GM12892 (cell line): ENCODE measurements around the gene ZNF729. TPM values are rescaled to one million over a fixed set of nuclear protein-coding genes. Genes with fewer than 3 reads are reported as not detected.
"Not testable (repeated sequence)": the region's sequence is repeated elsewhere in the genome, so short reads cannot be mapped to it uniquely, and the experiment has no call there.

Experiments used
- DNase-seq: peaks from one replicate; pipeline ENCODE4 v3.0.0; 2011; ENCODE audit not compliant: insufficient read length
- FAIRE-seq: peaks from 2 replicates; lab custom pipeline; 2011; peaks lifted over from hg19 to GRCh38; lab: Jason Lieb, UNC
- POLR2A ChIP-seq: IDR thresholded peaks from 2 replicates; pipeline ENCODE4 v1.6.1; 2011; ENCODE audit warnings: low read depth, low read length, control low read depth
- POLR2AphosphoS5 ChIP-seq: IDR thresholded peaks from 2 replicates; pipeline ENCODE4 v1.6.1; 2011; ENCODE audit warnings: low read depth, low read length, control low read depth
- TAF1 ChIP-seq: IDR thresholded peaks from 2 replicates; pipeline ENCODE4 v1.6.1; 2011; ENCODE audit warnings: low read depth, mild to moderate bottlenecking, control low read depth, low read length, borderline replicate concordance
- polyA plus RNA-seq: library from polyadenylated mRNA; unstranded; fragments of >200 nt; gene quantifications from one replicate; pipeline ENCODE4 v1.2.1, GENCODE V29; 2012; ENCODE audit warnings: missing spikeins, inconsistent platforms; ENCODE audit not compliant: missing spikeins

The ZNF729 gene
- polyA plus RNA-seq = not detected

DNA sequence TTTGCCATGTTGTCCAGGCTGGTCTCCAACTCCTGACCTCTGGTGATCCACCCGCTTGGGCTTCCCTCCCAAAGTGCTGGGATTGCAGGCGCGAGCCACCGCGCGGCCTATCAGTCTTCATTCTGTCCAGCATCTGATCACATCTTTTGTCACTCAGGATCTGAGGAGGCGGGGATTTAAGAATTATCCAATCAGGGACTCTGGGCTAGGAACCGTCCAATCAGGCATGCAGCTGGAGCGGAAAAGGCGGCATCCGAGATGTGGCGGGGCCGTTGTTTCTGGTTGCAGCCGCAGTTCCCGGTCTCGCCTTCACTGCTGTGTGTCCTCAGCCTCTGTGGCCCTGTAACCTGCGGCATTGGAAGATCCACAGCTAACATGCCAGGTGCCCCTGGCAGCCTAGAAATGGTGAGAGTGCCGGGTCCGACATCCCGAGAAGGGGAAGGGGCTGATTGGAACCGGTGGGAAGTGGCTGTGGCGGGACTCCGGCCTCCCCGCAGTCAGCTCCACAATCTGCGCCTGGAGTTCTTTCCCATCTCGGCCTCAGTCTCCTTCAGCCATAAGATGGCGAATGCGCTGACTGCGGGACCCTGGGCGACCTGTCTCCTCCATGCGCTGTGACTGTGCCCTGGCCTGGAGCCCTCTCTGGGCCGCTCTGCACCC is at the start of gene ZNF729:
TSS of gene ZNF729 (plus strand) at position 291 of the 660 bp plus-strand sequence. CDS start at position 376, 85 bp downstream.
- DNase-seq = no peak
- no peak for TF ChIP-seq TAF1
- FAIRE-seq = no peak

DNA sequence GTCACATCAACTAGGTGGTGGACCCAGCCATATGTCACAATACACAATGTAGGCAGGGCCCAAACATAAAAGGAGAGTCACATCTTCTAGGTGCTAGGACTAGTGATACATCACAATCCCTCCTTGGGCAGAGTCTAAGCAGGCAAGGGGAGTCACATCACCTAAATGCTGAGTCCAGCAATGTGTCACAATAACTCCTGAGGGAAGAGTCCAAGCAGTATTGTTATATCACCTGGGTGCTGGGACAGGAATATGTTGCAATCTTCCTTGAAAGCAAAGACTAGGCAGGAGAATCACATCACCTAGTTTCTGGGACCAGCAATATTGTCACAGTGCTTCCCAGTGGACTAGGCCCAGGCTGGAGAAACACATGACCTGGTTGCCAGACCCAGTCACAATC is 29.4 kb upstream of the ZNF729 start:
- DNase-seq (no peak), FAIRE-seq (no peak)
- no peak for TF ChIP-seq POLR2A
- no peak for TF ChIP-seq TAF1
- TF ChIP-seq POLR2AphosphoS5 = no peak

DNA sequence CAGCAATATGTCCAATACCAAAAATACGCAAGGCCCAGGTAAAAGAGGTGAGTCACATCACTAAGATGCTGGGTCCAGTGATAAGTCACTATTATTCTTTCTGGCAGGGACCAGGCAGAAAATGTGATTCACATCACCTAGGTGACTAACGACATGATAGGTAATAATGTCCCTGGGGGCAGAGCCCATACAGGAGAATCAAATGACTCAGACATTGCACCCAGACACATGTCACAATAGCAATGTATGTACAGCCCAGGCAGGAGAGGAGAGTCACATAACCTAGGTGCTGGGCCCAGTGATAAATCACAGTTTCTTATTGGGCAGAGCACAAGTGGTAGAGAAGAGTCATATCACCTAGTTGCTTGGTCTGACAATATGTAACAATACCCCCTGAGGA is 28.9 kb upstream of the ZNF729 start:
- FAIRE-seq (no peak), DNase-seq (no peak)
- TF ChIP-seq TAF1 = no peak
- no peak for TF ChIP-seq POLR2AphosphoS5
- TF ChIP-seq POLR2A = no peak

DNA sequence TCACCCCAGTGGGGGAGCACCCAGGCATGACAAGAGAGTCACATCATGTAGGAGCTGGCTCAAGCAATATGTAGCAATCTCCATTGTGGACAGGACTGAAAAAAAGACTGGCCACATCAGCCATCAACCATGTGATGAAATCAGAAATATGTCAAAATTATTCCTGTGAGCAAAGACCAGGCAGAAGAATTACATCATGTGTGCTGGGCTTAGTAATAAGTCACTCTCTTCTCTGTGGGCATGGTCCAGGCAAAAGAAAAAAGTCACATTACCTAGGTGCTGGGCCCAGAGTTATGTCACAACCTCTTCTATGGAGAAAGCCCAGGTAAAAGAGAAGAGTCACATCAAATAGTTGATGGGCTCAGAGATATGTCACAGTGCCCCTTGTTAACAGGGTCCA is 28.3 kb upstream of the ZNF729 start:
- FAIRE-seq (no peak), DNase-seq (no peak)
- TF ChIP-seq TAF1 = no peak
- TF ChIP-seq POLR2AphosphoS5 = no peak
- no peak for TF ChIP-seq POLR2A

DNA sequence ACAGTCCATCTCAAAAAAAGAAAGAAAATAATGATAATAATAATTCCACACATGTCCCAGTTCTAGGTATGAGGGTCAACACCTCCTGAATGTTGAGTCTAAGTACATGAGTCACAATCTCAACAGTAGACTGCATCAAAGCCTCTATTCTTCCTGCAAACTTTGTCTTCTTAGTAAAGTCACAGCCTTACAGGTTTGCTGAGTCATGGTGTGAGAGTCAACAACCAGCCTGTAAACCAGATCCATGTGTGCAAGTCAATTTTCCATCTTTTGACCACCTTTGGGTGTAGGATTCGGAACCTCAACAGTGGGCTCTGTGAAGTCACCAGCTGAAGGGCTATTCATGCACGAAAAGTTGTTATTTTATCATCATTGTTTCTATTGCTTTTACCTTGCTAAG is 25.7 kb upstream of the ZNF729 start:
- FAIRE-seq = no peak
- TF ChIP-seq POLR2AphosphoS5 = no peak
- DNase-seq = no peak

DNA sequence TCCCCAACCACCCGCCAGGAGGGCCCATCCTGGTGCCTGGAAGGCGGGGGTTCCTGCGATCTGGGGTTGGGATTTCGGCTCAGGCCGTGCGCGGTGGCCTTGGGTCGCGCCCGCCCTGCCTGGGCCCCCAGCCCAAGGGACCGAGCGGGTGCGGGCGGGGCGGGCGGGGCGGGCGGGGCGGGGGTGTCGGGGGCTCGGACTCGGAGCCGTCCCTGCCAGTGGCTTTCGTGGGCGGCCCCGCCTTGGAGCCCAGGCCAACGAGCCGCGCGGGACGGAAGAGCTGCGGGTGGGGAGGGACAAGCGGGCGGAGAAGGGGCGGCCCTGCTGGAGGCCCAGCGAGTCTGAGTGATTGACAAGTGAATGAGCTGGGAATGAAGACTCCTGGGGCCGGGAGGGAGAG is 24.6 kb upstream of the ZNF729 start:
- DNase-seq (no peak), FAIRE-seq (no peak)
- TF ChIP-seq TAF1 (no peak), POLR2A (no peak), POLR2AphosphoS5 (no peak)

DNA sequence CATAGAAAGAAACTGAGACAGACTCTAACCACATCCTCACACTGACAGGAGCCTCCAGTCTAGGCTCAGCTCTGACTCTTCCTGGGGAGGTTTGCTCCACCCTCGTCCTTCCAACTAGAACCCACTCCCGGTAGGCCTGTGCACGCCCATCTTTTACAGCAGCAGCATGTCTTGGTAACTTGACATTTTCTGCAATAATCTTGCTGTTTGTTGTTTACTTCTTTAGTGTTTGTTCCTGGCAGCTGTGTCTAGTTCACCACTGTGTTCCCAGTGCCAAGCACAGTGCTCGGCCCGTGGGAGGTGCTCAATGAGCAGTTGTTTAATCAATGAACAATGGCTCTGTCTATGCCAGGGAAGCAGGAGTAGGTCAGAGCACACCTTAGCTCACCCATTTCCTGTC is 23.1 kb upstream of the ZNF729 start:
- no peak for FAIRE-seq
- no peak for DNase-seq
- TF ChIP-seq POLR2AphosphoS5 = no peak
- TF ChIP-seq TAF1 = no peak
- TF ChIP-seq POLR2A = no peak

DNA sequence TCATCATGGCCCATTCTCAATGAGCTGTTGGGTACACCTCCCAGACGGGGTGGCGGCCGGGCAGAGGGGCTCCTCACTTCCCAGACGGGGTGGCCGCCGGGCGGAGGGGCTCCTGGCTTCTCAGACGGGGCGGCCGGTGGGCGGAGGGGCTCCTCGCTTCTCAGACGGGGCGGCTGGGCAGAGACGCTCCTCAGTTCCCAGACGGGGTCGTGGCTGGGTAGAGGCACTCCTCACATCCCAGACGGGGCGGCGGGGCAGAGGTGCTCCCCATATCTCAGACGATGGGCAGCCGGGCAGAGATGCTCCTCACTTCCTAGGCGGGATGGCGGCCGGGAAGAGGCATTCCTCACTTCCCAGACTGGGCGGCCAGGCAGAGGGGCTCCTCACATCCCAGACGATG is 35.3 kb downstream of the ZNF729 start:
- not testable (repeated sequence) for FAIRE-seq, DNase-seq

DNA sequence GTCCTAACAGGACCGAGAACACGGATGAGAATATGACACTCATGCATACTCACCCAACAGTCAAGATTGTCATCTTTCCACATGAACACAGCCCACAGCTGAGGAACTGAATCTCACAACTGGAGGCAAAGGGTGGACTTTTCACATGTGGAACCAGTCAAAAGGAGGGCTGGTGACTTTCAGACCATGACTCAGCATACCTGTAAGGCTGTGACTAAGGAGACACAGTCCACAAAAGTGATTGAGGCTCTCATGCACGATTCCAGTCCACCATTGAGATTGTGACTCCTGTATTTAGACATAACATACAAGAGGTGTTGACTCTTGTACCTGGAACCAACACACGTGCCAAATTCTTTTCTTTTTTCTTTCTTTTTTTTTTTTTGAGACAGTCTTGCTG is 40.0 kb downstream of the ZNF729 start:
- no peak for FAIRE-seq

DNA sequence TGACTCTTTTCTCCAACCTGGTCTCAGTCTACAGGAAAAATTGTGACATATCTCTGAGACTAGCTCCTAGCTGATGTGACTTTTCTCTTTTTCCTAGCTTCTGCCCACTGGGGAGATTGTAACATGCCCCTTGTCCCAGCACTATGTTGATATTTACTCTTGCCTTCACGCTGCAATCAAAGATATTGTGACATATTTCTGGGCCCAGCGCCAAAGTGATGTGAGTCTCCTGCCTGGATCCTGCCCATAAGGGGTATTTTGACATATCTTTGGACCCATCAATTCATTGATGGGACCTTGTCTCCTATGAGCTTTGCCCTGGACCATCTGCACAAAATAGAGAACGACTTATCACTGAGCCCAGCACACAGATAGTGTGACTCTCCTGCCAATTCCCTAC is 41.1 kb downstream of the ZNF729 start:
- TF ChIP-seq POLR2AphosphoS5 = no peak
- TF ChIP-seq TAF1 = no peak
- no peak for TF ChIP-seq POLR2A
- no peak for FAIRE-seq
- DNase-seq = no peak

More for the DNA sequence above, 40.0 kb downstream of the ZNF729 start:
- TF ChIP-seq POLR2AphosphoS5 = no peak
- no peak for TF ChIP-seq TAF1
- no peak for TF ChIP-seq POLR2A
- no peak for DNase-seq

DNA sequence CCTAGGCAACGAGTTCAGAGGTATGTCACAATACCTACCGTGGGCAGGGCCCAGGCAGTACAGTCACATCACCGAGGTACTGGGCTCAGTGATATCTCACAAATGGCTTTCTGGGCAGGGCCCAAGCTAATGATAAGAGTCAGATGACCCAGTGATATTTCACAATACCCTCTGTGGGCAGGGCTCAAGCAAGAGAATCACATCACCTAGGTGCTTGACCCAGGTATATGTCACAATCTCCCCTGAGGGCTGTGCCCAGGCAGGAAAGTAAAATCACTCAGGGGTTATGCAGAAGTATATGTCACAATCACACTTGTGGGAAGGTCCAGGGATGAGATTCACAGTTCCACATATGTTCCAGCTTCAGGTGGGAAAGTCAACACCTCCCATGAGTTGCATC is 45.3 kb downstream of the ZNF729 start:
- no peak for TF ChIP-seq POLR2A
- no peak for TF ChIP-seq TAF1
- TF ChIP-seq POLR2AphosphoS5 = no peak
- DNase-seq (no peak), FAIRE-seq (no peak)

DNA sequence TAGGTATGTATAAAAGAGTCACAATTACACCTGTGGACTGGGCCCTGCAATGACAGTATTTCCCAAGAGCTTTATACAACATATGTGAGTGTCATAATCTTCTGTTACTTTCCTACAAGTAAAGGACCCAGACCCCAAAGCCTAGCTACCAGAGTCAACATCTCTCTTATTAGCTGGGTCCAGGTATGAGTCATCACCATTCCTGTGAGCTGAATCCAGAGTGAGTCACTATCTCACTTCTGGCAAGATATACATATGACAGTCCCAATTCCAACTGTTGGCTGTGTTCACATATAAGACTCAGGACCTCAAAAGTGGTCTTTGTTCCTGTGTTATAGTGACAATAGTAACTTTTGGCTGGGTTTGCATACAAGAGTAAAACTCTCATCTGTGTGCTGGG is 46.7 kb downstream of the ZNF729 start:
- DNase-seq (no peak), FAIRE-seq (no peak)
- TF ChIP-seq POLR2AphosphoS5 (no peak), POLR2A (no peak), TAF1 (no peak)

DNA sequence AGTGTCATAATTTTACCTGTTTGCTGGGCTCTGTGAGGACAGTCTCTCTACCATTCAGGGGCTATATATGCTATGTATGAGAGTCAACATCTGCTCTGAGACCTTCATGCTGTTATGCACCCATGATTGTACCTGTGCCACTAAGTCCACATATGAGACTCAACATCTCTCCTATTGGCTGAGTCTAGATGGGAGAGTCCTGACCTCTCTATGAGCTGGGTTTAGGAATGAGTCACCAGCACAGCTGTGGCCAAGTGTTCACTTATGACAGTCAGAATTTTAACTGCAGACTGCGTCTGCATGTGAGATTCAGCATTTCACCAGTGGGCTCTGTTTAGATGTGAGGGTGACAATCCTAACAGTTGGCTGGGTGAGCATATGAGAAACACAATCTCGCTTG is 49.5 kb downstream of the ZNF729 start:
- DNase-seq = no peak
- no peak for FAIRE-seq
- no peak for TF ChIP-seq TAF1
- no peak for TF ChIP-seq POLR2AphosphoS5
- TF ChIP-seq POLR2A = no peak
